NCI-H2196 (cell line): ENCODE results near the gene HNRNPF.
"Not testable (repeated sequence)": the region's sequence is repeated elsewhere in the genome, so short reads cannot be mapped to it uniquely, and the experiment has no call there.

ENCODE experiments used
- DNase-seq: peaks from one replicate; lab custom pipeline; 2025; ENCODE audit not compliant: unreplicated experiment; lab: John Stamatoyannopoulos, UW

HNRNPF gene

DNA sequence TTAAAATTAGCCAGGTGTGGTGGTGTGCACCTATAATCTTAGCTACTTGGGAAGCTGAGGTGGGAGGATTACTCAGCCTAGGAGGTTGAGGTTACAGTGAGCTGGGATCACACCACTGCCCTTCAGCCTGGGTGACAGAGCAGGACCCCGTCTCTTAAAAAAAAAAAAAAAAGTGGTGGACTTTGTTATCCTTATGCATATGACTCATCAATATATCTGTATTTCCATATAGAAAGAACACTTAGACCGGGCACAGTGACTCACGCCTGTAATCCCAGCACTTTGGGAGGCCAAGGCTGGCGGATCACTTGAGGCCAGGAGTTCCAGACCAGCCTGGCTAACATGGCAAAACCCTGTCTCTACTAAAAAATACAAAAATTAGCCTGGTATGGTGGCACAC, 13.0 kb upstream of the HNRNPF start:
- not testable (repeated sequence) for DNase-seq

DNA sequence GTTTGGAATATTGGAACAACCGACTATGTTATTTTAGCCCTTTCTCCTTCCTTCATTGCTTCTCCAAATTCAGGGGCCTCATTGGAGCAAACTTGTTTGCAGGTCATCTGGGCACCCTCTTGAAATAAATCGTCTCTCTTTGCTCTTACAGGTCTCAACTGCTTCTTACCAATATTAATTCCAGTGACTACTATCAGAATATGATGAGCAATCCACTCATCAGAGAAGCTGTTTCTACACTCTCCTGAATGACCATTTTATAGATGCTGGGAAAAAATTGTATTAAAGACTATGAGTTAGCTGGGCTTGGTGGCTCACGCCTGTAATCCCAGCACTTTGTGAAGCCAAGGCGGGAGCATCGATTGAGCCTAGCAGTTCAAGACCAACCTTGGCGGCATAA, 12.5 kb upstream of the HNRNPF start:
- DNase-seq, result no peak

DNA sequence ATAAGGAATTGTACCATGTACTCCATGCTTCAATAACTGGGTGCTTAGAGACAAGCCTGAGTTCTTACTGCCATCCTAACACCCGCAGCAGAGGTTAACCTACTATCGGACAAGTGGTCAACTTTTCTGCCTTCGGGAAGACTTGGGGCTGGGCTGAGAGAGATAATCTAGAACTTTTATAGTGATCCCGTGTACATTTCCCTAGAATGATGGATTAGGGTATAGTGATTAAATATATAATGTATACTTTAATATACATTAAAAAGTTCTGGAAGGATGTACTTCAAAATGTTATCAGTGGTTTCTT, 12.2 kb upstream of the HNRNPF start:
- no peak for DNase-seq

DNA sequence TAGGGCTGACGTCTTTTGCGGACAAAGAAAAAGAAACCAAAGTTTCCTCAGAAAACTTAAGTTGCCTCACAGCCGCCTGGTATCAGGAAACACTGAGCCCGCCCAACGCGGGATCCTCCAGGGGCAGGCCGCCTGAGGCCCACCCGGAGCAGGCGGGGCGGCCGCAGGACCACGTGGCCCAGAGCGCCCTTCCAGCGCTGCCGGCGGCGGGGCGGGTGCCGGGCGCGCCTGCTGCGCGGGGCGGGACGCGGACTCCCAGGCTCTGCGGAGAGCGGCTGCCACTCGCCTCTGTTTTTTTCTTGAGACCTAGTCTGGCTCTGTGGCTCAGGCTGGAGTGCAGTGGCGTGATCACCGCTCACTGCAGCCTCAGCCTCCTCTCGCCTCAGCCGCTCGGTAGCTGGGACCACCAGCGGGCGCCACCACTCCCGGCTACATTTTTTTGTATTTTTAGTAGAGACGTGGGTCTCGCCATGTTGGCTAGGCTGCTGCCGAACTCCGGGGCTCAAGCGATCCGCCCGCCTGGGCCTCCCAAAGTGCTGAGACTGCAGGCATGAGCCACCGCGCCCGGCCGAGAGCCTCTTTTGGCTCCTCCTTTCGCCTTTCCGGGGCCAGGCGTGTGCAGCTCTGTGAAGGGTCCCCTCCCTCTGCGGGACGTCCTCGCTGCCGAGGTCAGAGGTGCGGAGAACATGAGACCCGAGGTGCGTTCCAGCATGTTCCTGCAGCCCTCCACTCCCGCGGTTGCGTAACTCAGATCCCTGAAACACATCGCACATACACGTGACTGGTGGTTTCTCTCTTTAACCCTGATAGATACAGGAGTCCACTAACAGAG, 11.6 kb upstream of the HNRNPF start:
- peak; percentile 61 for DNase-seq

DNA sequence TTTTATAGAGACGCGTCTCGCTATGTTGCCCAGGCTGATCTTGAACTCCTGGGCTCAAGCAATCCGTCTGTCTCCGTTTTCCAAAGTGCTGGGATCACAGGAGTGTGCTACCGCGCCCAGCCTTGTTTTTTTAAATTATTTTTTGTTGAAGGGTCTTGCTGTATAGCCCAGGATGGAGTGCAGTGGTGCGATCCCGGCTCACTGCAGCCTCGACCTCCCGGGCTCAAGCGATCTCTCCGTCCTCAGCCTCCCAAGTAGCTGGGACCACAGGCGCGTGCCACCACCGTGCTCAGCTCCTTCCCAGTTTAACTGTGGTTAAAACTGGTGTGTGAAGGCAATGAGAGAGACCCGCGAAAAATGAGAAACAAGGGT, 11.0 kb upstream of the HNRNPF start:
- no peak for DNase-seq

DNA sequence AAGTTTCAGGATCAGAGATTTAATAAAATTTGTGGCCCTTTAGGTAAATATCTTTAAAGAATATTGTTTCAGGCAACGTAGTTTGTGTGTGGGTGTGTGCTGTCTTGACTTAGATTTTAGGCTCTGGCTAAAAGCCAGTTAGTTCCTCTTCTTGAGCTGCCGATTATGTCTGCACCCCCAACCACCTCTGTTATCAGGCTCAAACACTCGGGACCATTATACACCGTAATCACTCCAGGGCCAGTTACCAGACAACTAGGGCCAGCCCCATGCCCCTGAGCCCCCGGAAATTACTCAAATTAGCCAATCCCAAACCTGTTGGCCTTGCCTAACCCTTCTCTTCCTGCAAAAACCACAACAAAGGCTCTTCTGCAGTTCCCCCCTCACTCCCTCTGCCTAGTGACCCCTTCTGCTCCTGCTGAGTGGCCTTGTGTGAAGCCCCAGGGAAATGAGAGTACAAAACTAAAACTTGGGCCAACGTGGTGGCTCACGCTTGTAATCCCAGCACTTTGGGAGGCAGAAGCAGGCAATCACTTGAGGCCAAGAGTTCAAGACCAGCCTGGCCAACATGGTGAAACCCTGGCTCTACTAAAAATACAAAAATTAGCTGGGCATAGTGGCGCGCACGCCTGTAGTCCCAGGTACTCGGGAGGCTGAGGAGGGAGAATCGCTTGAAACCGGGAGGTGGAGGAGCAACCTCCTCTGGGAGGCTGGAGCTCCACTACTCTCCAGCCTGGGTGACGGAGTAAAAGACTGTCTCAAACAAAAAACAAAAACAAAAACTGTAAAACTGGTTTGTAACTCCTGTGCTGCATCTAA, 9.2 kb upstream of the HNRNPF start:
- no peak for DNase-seq

DNA sequence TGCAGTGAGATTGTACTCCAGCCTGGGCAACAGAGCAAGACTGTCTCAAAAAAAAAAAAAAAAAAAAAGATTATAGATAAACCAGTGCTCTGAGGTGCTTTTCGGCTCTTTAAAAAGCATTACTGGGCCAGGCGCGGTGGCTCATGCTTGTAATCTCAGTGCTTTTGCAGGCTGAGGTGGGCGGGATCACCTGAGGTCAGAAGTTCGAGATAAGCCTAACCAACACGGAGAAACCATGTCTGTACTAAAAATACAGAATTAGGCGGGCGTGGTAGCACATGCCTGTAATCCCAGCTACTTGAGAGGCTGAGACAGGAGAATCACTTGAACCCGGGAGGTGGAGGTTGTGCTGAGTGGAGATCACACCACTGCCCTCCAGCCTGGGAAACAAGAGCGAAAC, 6.6 kb upstream of the HNRNPF start:
- no peak for DNase-seq

DNA sequence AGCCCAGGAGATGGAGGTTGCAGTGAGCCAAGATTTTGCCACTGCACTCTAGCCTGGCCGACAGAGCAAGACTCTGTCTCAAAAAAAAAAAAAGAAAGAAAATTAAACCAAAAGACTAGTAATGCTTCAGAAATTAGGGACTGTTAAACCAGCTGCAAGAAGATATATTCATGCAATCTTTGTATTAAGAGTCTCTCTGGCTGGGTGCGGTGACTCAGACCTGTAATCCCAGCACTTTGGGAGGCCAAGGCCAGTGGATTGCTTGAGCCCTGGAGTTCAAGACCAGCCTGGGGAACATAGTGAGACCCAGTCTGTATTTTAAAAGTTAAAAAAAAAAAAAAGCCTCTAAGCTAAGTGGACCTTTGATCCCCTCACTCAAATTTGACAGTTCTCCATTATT, 2.5 kb upstream of the HNRNPF start:
- DNase-seq, result no peak

DNA sequence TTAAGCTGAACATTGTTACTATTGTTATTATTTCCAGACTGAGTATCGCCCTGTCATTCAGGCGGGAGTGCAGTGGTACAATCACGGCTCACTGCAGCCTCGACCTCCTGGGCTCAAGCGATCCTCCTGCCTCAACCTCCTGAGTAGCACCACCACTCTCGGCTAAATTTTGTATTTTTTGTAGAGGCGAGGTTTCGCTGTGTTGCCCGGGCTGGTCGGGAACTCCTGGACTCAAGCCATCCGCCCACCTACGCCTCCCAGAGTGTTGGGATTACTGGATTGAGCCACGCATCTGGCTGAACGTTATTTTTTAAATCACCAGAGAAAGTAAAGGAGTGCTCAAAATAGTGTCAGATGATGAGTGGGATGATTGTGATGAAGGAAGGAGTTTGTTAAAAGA, 1.4 kb upstream of the HNRNPF start:
- no peak for DNase-seq

DNA sequence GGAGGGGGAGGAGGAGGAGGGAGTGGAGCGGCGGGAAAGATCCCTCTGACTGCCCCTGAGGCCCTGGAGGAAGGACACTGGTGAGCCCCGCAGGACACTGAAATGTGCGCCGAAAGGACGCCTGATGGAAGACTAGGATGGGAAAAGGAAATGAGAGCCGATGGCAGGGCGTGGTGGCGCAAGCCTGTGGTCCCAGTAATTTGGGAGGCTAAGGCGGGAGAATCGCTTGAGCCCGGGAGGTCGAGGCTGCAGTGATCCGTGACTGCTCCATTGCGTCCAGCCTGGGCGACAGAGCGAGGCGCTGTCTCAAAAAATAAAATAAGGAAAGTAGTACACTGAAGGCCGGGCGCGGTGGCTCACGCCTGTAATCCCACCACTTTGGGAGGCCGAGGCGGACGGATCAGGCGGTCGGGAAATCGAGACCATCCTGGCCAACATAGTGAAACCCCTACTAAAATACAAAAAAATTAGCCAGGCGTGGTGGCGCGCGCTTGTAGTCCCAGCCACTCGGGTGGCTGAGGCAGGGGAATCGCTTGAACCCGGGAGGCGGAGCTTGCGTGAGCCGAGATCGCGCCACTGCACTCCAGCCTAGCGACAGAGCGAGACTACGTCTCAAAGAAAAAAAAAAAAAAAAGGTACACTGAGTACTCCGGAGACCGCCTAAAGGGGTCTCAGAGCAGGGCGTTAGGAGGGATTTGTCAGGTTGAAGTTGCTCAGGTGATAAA, 561 bp upstream of the HNRNPF start:
- DNase-seq, result no peak

DNA sequence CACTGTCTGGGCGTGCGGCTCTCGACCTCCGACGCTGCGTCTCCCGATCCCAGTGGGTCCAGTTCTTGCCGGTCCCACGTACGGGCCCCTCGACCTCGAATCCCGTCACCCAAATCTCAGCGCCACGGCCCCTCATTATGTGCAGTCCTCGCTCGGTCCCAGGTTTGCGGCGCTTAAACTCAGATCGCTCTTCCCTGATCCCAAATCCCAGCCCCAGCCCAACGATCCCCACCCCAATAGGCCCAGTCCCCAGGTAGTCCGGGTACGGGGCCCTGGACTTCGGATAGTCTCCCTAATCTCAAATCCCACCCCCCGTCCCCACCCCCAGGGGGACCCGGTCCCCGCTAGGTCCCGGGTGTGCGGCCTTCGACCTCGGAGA, 666 bp downstream of the HNRNPF start:
- no peak for DNase-seq

DNA sequence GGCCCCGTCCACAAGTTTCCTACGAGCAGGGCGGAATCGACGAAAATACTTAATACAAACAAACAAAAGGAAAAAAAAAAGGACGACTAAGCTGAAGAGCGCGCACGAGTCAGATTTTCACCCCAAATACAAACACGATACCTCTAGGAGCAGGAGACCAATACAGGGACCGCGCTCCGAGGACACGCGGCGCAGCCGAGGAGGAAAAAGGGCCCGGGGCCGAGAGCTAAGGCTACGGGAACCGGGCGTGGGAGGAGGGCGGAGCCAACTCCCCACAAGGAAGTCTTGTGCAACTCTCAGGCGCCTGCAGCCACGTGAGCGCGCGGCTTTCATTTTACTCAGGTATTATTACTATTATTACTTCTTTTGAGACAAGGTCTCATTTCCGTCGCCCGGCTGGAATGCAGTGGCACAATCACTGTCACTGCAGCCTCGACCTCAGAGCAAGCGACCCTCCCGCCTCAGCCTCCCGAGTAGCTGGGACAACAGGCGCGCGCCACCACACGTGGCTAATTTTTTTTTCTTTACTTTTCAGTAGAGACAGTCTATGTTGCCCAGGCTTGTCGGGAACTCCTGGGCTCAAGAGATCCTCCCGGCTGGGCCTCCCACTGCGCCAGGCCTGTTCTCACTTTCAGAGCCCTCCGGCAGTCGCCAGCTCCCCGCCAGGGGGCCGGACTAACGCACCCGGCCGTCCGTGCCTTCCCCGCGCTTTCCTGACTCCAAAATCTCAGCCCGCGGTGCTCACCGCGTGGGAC, 1.2 kb downstream of the HNRNPF start:
- DNase-seq, result peak; percentile 72

DNA sequence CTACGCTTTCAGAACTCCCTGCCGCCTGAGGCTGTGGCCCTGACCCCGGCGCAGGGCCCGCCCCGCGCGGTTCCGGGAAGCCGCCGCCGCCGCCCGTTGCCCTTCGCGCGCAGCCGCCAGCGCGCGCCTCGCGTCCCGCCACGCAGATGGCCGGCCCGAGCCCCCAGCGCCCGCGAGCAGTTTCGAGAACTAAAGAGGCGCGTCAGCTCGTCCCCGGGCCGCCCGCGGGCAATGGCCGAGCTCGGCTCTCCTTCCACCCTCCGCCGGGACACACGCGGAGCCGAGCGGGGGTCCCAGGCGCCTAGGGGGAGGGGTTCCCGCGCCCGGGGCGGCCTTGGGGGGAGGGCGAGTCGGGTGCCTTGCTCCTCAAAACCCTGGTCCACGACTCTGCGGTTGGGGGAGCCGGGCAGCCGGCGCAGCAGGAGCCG, 1.8 kb downstream of the HNRNPF start:
- DNase-seq, result no peak

DNA sequence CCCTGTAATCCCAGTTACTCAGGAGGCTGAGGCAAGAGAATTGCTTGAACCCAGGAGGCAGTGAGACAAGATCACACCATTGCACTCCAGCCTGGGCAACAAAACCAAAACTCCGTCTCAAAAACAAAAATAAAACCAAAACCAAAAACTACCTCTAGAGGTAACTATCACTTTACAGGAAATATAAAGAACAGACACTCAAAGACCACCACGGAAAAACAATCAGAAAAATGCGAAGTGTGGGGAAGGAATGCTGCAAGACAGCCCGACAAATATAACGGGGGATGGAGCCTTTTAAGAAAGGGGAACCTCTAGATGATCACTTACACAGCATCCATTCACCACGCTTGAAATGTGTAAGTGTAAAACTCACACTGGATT, 4.3 kb downstream of the HNRNPF start:
- no peak for DNase-seq

DNA sequence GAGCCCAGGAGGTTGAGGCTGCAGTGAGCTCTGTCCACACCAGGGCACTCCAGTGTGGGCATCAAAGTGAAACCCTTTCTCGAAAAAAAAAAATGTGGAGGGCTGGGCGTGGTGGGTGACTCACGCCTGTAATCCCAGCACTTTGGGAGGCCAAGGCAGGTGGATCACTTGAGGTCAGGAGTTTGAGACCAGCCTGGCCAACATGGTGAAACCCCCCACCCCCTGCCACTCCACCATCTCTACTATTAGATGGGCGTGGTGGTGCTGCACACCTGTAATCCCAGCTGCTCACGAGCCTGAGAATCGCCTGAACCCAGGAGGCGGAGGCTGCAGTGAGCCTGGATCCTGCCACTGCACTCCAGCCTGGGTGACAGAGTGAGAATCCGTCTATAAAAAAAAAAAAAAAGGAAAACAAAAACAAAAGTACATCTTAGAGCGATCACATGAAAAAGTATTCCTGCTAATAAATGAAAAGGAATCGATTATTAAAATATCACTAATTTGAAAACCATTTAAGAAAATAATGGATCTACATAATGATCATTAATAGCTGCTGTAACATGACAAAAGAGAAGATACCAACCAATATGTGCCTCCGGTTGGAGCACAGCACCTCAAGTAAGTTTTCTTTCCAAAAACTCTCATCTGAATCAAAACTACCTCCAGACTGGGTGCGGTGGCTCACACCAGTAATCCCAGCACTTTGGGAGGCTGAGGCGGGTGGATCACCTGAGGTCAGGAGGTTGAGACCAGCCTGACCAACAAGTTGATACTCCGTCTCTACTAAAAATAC, 4.9 kb downstream of the HNRNPF start:
- no peak for DNase-seq

DNA sequence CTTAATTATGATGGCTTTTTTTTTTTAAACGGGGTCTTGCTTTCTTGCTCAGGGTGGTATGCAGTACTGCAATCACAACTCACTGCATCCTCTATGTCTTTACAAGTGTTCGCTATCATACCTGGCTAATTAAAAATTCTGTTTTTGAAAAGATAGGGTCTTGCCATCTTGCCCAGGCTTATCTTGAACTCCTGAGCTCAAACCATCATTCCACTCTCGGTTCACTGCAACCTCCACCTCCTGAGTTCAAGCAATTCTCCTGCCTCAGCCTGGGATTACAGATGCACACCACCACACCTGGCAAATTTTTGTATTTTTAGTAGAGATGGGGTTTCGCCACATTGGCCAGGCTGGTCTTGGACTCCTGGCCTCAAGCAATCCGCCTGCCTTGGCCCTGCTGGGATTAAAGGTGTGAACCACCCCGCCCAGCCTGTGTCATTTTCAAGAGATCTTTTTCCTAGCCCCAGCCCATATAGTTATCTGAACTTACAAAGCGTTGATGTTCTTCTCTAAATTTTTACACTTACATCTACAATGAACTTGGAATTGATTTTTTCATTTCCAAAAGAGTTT, 6.0 kb downstream of the HNRNPF start:
- no peak for DNase-seq

DNA sequence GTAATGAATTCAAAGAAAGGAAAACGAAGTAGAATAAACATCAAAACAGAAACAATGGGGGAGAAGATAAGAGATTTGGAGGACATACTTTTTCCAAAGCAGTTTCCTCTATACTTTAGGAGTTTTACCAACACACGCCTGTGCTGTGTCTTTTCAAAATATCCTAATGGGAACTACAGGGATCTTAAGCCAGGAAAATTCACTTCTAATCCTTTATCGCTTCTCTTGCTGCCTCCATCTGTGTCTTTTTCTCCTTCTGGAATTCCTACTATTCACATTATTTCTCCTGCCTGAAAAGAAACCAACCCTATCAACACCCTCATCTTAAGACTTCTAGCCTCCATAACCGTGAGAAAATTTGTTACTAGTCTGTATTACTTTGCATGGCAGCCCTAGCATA, 6.8 kb downstream of the HNRNPF start:
- DNase-seq, result no peak

DNA sequence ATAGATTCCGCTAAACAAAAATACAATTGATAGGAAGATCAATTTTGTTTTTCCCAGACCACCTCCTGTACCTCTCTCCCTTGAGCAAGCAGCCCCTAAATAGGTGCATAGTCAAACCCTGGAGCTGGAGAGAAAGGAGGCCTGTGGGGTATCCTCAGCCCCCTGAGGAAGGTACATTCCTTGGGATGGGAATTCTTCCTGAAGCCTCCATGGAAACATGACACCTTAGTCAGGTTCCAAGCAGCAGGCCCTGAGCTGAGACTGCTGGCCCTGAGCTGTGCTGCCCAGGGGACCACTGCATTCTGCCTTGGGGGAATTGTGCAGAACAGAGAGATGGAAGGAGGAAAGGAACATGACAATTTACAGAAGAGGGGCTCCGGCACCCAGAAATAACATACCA, 7.4 kb downstream of the HNRNPF start:
- no peak for DNase-seq

DNA sequence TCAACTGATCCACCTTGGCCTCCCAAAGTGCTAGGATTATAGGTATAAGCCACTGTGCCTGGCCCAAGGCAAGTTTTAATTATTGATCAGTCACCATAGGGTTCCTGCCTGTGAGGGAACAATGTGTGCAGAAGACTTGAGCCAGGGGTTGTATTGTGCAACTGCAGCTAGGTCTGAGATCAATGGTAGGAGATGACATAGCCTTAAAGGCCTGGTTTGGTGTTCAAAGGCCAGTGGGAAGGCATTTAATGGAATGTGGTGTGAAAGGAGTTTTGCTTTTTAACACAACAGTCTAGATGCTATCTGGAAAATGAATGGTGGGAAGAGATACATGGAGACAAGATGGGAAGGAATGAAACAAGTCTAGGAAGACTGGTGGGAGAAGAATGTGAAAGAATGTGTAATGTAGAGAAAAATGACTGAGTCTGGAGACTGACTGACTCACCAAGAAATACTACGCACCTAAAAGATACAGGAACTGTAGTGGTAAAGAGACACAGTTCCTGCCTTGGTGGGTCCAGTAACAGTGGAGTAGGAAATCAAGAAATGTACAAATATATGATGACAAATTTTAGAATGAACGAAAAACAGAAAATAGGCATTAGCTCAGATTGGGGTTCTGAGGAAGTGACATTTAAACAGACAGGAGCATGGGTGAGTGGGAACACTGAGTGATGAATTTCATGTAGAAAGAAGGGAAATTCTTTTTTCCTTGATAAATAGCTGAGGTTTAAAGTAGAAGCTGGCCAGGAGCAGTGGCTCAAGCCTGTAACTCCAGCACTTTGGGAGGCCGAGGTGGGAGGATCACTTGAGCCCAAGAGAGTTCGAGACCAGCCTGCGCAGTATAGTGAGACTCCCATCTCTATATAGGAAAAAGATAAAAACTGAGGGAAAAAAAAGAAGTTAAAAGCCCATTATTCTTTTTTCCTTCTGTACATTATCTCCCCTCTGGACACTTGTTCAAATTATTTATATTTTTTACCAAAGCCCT, 9.4 kb downstream of the HNRNPF start:
- no peak for DNase-seq
